Left renal cortex interstitium (tissue), 4 donors: ENCODE results near the gene CYTIP. TPM values are rescaled to one million over a fixed set of nuclear protein-coding genes. Genes with fewer than 3 reads are reported as not detected.
"Not testable (repeated sequence)": the region's sequence is repeated elsewhere in the genome, so short reads cannot be mapped to it uniquely, and the experiment has no call there.

Experiments
- DNase-seq, 4 donors: peaks; one replicate each; pipeline ENCODE4 v3.0.0-alpha.2; 2013; ENCODE audit warnings: low read depth in 4 of 4, low spot score in 2 of 4, missing footprints in 1 of 4
- polyA plus RNA-seq, 4 donors: library from polyadenylated mRNA; unstranded; fragments of 120-200 nt; gene quantifications; one replicate each; pipeline ENCODE4 v1.2.1, GENCODE V29; 2013; ENCODE audit not compliant: insufficient read length in 4 of 4

Gene CYTIP
- polyA plus RNA-seq, 4 donors, result 1.7 to 2.1 (median 1.7) TPM

GRCh38 chr2:157427003-157427921, 16.6 kb downstream of the CYTIP start:
- DNase-seq, result no peak

GRCh38 chr2:157426477-157426994, 17.4 kb downstream of the CYTIP start:
- DNase-seq, result no peak

- no peak for DNase-seq
Observed at GRCh38 chr2:157424374-157424773, 19.5 kb downstream of the CYTIP start.

GRCh38 chr2:157421964-157422363, 21.9 kb downstream of the CYTIP start:
- no peak for DNase-seq

- DNase-seq, result no peak
Observed at GRCh38 chr2:157421331-157421944, 22.5 kb downstream of the CYTIP start.

GRCh38 chr2:157420771-157421323, 23.0 kb downstream of the CYTIP start:
- no peak for DNase-seq

GRCh38 chr2:157419031-157419575, 24.8 kb downstream of the CYTIP start:
- DNase-seq, result no peak

- no peak for DNase-seq
Observed at GRCh38 chr2:157418239-157418641, 25.6 kb downstream of the CYTIP start.

- no peak for DNase-seq
Observed at GRCh38 chr2:157415591-157416101, 28.2 kb downstream of the CYTIP start.

GRCh38 chr2:157414050-157414449, 29.8 kb downstream of the CYTIP start:
- DNase-seq, result no peak

GRCh38 chr2:157413326-157414035, 30.4 kb downstream of the CYTIP start:
- no peak for DNase-seq

- no peak for DNase-seq
Observed at GRCh38 chr2:157411624-157412336, 32.1 kb downstream of the CYTIP start.

GRCh38 chr2:157405398-157405797, 38.5 kb downstream of the CYTIP start:
- DNase-seq, result not testable (repeated sequence)

- no peak for DNase-seq
Observed at GRCh38 chr2:157404363-157404762, 39.5 kb downstream of the CYTIP start.

GRCh38 chr2:157402801-157403485, 40.9 kb downstream of the CYTIP start:
- DNase-seq, result not testable (repeated sequence)

GRCh38 chr2:157395811-157396210, 48.1 kb downstream of the CYTIP start:
- DNase-seq, result no peak

- DNase-seq, result no peak
Observed at GRCh38 chr2:157394928-157395327, 49.0 kb downstream of the CYTIP start.

GRCh38 chr2:157393348-157393747, 50.5 kb downstream of the CYTIP start:
- no peak for DNase-seq

- DNase-seq, result no peak
Observed at GRCh38 chr2:157388827-157389226, 55.1 kb downstream of the CYTIP start.
